Endothelial cell of umbilical vein (primary cell): ENCODE measurements around the gene DEFB113.

ENCODE experiments used
- CTCF ChIP-seq, 2 donors: IDR thresholded peaks; 1 replicate in 1 of 2; 2 replicates in 1 of 2; pipeline ENCODE4 v1.5.1; 2011; ENCODE audit warnings: low read length in 2 of 2, mild to moderate bottlenecking in 2 of 2, moderate library complexity in 2 of 2, control low read depth in 1 of 2, inconsistent platforms in 1 of 2, low read depth in 1 of 2; ENCODE audit not compliant: insufficient read depth in 1 of 2; ENCODE audit errors: extremely low read depth in 1 of 2
- EZH2 ChIP-seq: IDR thresholded peaks from 2 replicates; pipeline ENCODE4 v1.6.1; 2012; ENCODE audit warnings: borderline replicate concordance, low read depth, mild to moderate bottlenecking, moderate library complexity, low read length, inconsistent platforms; ENCODE audit not compliant: severe bottlenecking
- FOS ChIP-seq: IDR thresholded peaks from 2 replicates; pipeline ENCODE4 v1.6.1; 2011; ENCODE audit warnings: mild to moderate bottlenecking, low read length, moderate library complexity, borderline replicate concordance; ENCODE audit not compliant: insufficient read depth
- MAX ChIP-seq: IDR thresholded peaks from 2 replicates; pipeline ENCODE4 v1.6.1; 2011; ENCODE audit not compliant: insufficient read depth, insufficient read length
- POLR2A ChIP-seq: IDR thresholded peaks from 2 replicates; pipeline ENCODE4 v1.6.1; 2012; ENCODE audit warnings: low read depth, mild to moderate bottlenecking, control low read depth, low read length
- POLR2AphosphoS5 ChIP-seq: IDR thresholded peaks from 2 replicates; pipeline ENCODE4 v1.6.1; 2012; ENCODE audit warnings: low read depth, mild to moderate bottlenecking, control low read depth, low read length, moderate library complexity; ENCODE audit not compliant: insufficient read depth

GRCh38 chr6:50007819-50008218, 38.4 kb upstream of the DEFB113 start:
- no peak for TF ChIP-seq FOS
- no peak for TF ChIP-seq EZH2
- no peak for TF ChIP-seq CTCF (IDR thresholded peaks at IDR 0.05; ENCODE audit: extremely low read depth in 1 of 2, insufficient read depth in 1 of 2, low read depth in 1 of 2, low read length in 2 of 2)
- no peak for TF ChIP-seq MAX
- no peak for TF ChIP-seq POLR2AphosphoS5
- TF ChIP-seq POLR2A = no peak
